ENCODE results near the gene DHDDS. TPM values are rescaled to one million over a fixed set of nuclear protein-coding genes. Genes with fewer than 3 reads are reported as not detected.

Gene DHDDS
- total RNA-seq, 3 donors from 2014 or later: 72.9 to 137 (median 118) TPM

- no peak for ATAC-seq
- H3K4me3 ChIP-seq: no peak overlapping the region
- H3K36me3 ChIP-seq (ENCODE audit: low read depth): no peaks in the 10 kb centered on the region
- no peak for TF ChIP-seq CTCF (IDR thresholded peaks at IDR 0.05)
- no peaks in the 10 kb centered on the region for H3K4me1 ChIP-seq (ENCODE audit: low read depth)
- intact Hi-C loops (cut with DNase I, micrococcal nuclease): no loop called here
- DNase-seq: no peak
- no peaks in the 10 kb centered on the region for H3K9me3 ChIP-seq
Measured at GRCh38 chr1:26411624-26412074, 20.5 kb upstream of the DHDDS start.

GRCh38 chr1:26412180-26412840, 19.8 kb upstream of the DHDDS start:
- H3K36me3 ChIP-seq (ENCODE audit: low read depth): no peaks in the 10 kb centered on the region
- H3K9me3 ChIP-seq: no peaks in the 10 kb centered on the region
- intact Hi-C loops (cut with DNase I, micrococcal nuclease): no loop called here
- H3K4me1 ChIP-seq (ENCODE audit: low read depth): no peaks in the 10 kb centered on the region
- H3K4me3 ChIP-seq: no peak overlapping the region
- ATAC-seq (no peak), DNase-seq (no peak)
- no peak for TF ChIP-seq CTCF (IDR thresholded peaks at IDR 0.05)

GRCh38 chr1:26413031-26413430, 19.1 kb upstream of the DHDDS start:
- DNase-seq: no peak
- H3K4me3 ChIP-seq: no peak overlapping the region
- H3K4me1 ChIP-seq (ENCODE audit: low read depth): no peaks in the 10 kb centered on the region
- no peaks in the 10 kb centered on the region for H3K36me3 ChIP-seq (ENCODE audit: low read depth)
- ATAC-seq: no peak
- no peaks in the 10 kb centered on the region for H3K9me3 ChIP-seq
- intact Hi-C loops (cut with DNase I, micrococcal nuclease): no loop called here
- TF ChIP-seq CTCF (IDR thresholded peaks at IDR 0.05): no peak

- Histone ChIP-seq H3K9me3 (no peaks in the 10 kb centered on the region), H3K36me3 (ENCODE audit: low read depth) (no peaks in the 10 kb centered on the region), H3K4me1 (ENCODE audit: low read depth) (no peaks in the 10 kb centered on the region), H3K4me3 (no peak overlapping the region)
- TF ChIP-seq CTCF (IDR thresholded peaks at IDR 0.05): peak; percentile 74
- intact Hi-C loops (cut with DNase I, micrococcal nuclease): no loop called here
- DNase-seq (peak; percentile 77 to 90 (median 84)), ATAC-seq (peak; percentile 97)
Measured at GRCh38 chr1:26417111-26417759, 14.9 kb upstream of the DHDDS start.

GRCh38 chr1:26418865-26419349, 13.2 kb upstream of the DHDDS start:
- intact Hi-C loops (cut with DNase I, micrococcal nuclease): no loop called here
- no peak for TF ChIP-seq CTCF (IDR thresholded peaks at IDR 0.05)
- no peaks in the 10 kb centered on the region for H3K4me1 ChIP-seq (ENCODE audit: low read depth)
- DNase-seq: no peak
- no peak for ATAC-seq
- H3K4me3 ChIP-seq: no peak overlapping the region
- no peaks in the 10 kb centered on the region for H3K36me3 ChIP-seq (ENCODE audit: low read depth)
- H3K9me3 ChIP-seq: no peaks in the 10 kb centered on the region
